Activated CD8-positive, alpha-beta memory T cell treated with anti-CD3 and anti-CD28 coated beads, Interleukin-2, amount 50 U/mL, for 4 hours (primary cell): ENCODE data around the gene LAMC2.
"Not testable (repeated sequence)": the region's sequence is repeated elsewhere in the genome, so short reads cannot be mapped to it uniquely, and the experiment has no call there.

ENCODE experiments used
- DNase-seq: peaks from one replicate; pipeline ENCODE4 v3.0.0-alpha.2; 2020

LAMC2 gene

GRCh38 chr1:183239793-183240525 lies 53.9 kb downstream of the LAMC2 start:
- DNase-seq, result no peak

GRCh38 chr1:183240526-183240825 lies 54.4 kb downstream of the LAMC2 start:
- no peak for DNase-seq

- not testable (repeated sequence) for DNase-seq
Observed at GRCh38 chr1:183240853-183241252, 54.8 kb downstream of the LAMC2 start.

GRCh38 chr1:183241471-183241870 lies 55.4 kb downstream of the LAMC2 start:
- no peak for DNase-seq

GRCh38 chr1:183242556-183242955 lies 56.5 kb downstream of the LAMC2 start:
- DNase-seq, result no peak

- DNase-seq, result no peak
Observed at GRCh38 chr1:183243161-183244050, 57.3 kb downstream of the LAMC2 start.

- DNase-seq, result no peak
Observed at GRCh38 chr1:183244466-183244865, 58.4 kb downstream of the LAMC2 start.

- no peak for DNase-seq
Observed at GRCh38 chr1:183245357-183245756, 59.3 kb downstream of the LAMC2 start.

- no peak for DNase-seq
Observed at GRCh38 chr1:183246436-183246835, 60.4 kb downstream of the LAMC2 start.

GRCh38 chr1:183247066-183247465 lies 61.0 kb downstream of the LAMC2 start:
- DNase-seq, result no peak

GRCh38 chr1:183247484-183247883 lies 61.4 kb downstream of the LAMC2 start:
- no peak for DNase-seq

GRCh38 chr1:183247931-183248330 lies 61.9 kb downstream of the LAMC2 start:
- DNase-seq, result no peak

GRCh38 chr1:183248989-183249691 lies 63.1 kb downstream of the LAMC2 start:
- DNase-seq, result no peak

- no peak for DNase-seq
Observed at GRCh38 chr1:183249941-183250452, 63.9 kb downstream of the LAMC2 start.

- DNase-seq, result no peak
Observed at GRCh38 chr1:183251101-183251958, 65.3 kb downstream of the LAMC2 start.

- DNase-seq, result no peak
Observed at GRCh38 chr1:183251959-183252450, 65.9 kb downstream of the LAMC2 start.

- DNase-seq, result no peak
Observed at GRCh38 chr1:183255073-183255472, 69.0 kb downstream of the LAMC2 start.

GRCh38 chr1:183259924-183260323 lies 73.9 kb downstream of the LAMC2 start:
- DNase-seq, result no peak

GRCh38 chr1:183262628-183263200 lies 76.7 kb downstream of the LAMC2 start:
- no peak for DNase-seq

- no peak for DNase-seq
Observed at GRCh38 chr1:183263886-183264602, 78.0 kb downstream of the LAMC2 start.
